GF-D8 (cell line): ENCODE measurements around the gene C10orf90.
"Not testable (repeated sequence)": the region's sequence is repeated elsewhere in the genome, so short reads cannot be mapped to it uniquely, and the experiment has no call there.

ENCODE experiments used
- DNase-seq: peaks from one replicate; lab custom pipeline; 2025; lab: John Stamatoyannopoulos, UW

C10orf90 gene

DNA sequence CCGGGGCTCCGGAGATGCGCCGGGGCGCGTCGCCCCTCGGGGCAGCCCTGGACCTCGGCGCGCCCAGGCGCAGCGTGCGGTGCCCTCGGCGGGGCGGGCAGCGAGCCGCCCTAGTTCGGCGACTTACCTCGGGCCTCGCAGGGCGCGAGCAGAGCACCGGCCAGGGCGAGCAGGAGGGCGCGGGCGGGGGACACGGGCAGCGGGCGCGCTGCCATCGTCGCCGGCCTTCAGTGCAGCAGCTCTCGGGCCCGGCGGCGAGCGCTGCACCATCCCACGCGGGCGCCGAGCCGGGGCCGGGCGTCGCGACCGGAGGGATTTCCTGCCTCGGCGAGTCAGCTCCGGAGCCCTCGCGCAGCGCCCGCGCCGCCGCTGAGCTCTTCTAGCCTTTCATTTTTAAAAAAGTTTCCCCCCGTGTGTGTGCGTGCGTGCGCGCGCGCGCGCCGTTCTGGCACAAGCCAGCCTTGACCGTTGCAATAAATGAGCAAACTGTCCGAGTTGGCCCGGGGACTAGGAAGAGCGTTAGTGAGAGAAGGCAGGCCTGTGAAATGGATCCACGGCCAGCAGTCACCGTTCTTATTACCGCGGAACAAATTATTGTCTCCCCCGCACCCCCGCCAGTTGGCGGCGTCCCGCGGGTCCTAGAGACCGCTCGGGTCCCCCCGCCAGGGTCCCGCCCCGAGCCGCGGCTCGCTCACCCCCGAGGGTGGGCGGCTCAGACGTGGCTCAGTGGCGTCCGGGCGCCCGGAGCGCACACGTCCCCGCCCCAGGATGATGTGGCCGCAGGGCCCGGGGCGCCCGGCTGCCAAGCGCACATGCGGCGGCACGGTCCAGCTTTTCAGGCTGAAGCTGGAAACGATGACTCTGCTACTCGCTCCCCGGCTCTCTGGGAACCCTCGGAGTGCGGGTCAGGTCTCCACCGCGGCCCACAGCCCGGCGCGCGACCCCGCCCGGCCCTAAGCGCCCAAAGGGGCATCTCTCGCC, 282.3 kb downstream of the C10orf90 start, which contains the start of gene ADAM12:
Gene ADAM12 (minus strand): TSS at position 547 of the 981 bp plus-strand sequence. CDS start 332 bp downstream, at position 215.
- DNase-seq: no peak

DNA sequence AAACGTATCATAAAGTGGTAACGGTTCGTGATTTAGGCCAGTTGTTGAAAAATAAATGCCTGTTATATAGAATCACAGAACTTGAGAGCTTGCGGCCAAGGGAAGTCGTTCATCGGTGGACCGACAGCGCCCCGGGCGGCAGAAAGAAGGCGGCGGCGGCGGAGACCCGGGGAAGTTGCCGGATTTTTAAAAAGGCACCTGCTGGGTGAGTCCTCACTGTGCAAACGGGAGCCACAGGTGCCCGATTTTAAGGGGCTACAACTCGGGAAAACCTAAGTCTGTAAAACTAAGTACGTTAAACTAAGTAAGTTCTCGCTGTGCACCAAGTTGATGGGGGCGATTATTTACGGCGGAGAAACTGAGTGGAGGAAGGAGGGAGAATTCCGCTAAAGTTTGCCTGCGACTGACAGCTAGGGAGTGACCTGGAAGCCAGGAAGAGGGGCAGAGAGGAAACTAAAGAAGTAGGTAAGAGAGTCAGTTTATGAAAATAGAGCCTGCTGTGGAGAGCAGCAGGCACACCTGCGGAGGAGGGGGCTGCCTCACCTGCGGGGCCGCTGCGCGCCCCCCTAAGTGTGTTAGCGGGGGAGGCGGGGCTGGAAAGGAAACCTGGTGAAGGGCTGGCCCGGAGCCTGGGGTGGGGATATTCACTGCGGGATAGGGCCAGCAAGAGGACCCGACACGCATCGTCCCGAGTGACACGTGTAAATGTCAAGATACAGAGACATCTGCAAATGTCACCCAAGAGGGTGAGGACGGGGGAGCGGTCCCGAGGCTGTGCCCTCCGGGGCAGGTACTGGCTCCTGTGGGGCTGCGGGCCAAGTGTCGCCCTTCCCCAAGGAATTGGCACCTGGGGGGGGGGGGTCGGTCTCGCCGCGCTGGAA, 283.2 kb downstream of the C10orf90 start:
- no peak for DNase-seq

DNA sequence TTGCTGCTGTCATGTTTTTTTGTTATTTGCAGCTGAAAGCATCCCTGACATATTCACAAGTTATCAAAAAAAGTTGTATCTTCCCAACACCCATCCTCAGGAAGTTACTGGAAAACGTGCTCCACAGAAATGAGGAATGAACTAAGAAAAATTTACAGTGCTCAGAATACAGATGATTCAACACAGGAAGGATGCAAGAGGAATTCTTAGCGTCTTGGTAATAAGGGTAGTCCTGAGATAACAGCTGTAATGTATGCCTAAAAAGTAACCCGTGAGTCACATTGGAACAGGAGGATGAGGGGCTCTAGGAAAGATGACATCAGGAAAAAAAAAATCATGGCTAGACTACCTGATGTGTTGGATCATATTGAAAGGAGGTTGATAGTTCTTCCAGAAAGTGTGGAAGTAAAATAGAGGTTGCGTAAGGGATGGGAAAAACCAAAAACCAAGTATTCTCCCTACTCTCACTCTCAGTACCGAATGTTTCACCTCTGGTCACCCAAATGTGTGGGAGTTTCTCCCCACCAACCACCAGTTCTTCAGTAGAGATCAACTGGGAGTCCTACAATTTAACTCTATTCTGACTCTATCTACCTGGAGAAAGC, 286.1 kb downstream of the C10orf90 start:
- DNase-seq: no peak

DNA sequence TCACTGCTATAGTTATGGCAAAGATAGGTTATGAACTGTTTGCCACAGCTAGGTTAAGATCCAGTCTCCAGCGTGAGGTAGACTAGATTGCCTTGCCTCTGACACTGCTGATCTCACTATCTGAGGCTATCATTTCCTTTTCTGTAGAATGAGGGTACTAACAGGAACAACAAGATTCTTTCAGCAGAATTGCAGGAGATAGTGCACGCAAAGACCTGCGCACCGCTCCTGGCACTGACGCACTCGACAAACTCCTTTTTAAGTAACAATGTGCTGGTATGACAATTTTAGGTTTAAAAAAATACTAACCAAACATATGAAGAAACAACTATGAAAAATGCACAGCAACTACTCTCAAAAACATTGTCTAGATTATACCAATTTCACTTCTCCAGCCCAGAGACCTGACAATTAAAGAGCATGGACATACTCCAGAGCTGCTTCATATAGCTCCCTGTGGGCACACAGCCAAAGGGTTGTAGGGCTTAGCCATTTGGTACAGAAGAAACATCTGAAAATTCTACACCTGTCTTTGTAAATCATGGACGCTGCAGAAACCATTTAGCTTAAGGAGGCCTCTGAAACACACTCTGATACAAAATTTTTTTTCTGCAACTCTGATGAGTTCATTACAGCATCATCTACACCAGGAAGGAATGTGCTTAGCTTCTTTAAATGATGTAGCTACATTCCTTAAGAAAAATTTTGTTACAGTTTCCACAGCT, 290.0 kb downstream of the C10orf90 start:
- DNase-seq: no peak

DNA sequence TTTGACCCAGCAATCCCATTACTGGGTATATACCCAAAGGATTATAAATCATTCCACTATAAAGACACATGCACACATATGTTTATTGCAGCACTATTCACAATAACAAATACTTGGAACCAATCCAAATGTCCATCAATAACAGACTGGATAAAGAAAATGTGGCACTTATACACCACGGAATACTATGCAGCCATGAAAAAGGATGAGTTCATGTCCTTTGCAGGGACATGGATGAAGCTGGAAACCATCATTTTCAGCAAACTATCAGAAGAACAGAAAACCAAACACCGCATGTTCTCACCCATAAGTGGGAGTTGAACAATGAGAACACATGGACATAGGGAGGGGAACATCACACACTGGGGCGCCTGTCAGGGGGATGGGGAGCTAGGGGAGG, 291.3 kb downstream of the C10orf90 start:
- not testable (repeated sequence) for DNase-seq

DNA sequence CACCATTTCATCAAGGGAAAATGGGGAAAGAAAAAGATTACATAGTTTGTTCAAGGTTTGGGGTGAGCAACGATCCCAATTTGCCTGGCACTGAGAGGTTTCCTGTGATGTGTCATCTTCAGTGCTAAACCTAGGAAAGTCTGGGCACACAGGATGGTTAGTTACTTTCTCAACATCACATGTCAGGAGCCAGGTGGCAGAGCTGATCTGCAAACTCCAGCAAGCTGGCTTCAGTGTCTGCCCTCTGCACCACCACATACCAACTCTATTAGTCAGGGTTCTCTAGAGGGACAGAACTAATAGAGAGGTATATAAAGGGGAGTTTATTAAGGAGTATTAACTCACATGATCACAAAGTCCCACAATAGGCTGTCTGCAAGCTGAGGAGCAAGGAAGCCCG, 293.5 kb downstream of the C10orf90 start:
- no peak for DNase-seq

DNA sequence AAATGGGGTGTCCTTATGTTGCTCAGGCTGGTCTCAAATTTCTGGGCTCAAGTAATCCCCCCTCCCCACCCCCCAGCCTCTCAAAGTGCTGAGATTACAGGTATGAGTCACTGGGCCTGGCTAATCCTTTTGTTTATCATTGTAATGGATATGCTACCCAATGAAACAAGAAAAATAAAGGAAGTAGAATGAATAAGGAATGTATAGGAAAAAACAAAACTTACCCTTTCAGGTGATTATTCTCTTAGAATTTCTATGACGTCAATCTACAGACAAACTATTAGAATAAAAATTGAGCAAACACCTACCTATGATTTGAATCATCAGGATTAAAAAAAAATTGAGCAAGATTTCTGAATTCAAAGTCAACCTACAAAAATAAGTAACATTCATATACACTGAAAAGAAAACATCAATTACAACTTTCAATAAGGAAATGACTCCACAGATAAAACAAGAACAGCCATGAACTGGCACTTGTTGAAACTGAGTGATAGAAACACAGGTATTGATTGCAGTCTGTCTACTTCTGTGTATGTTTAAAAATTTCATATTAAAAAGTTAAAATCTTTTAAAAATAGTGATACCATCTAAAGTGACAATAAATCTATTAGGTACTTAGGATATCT, 294.5 kb downstream of the C10orf90 start:
- DNase-seq: no peak

DNA sequence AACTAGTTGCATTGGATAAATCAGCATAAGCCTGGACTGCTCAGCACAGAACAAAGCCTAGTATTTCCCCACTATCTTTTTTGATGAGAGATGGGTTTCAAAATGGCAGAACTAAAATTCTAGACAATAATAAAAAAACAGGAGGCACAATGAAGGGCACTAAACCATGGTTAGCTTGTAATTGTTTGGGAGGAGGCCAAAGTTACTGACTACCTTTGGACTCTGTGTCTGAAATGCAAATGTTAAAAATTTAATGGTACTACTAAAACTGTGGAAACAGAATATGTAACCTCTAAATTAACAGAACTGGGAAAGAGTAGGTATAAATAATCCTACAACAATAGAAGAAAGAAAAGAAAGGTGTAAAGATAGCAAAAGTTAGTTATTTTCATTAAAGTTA, 295.2 kb downstream of the C10orf90 start:
- DNase-seq: no peak
